Measurements from ENCODE around the gene SDCCAG8.
A peak's percentile ranks its signal among the peaks of the same experiment; 100 is the strongest.

SDCCAG8 gene

GRCh38 chr1:243348331-243348730, 92.5 kb downstream of the SDCCAG8 start:
- H3K36me3 Mint-ChIP-seq (ENCODE audit: low read depth), result peaks cover 23% of the 10 kb centered on the region

GRCh38 chr1:243349128-243349527, 93.3 kb downstream of the SDCCAG8 start:
- Mint-ChIP-seq H3K9me3 (no peaks in the 10 kb centered on the region), H3K27me3 (no peaks in the 10 kb centered on the region), H3K36me3 (ENCODE audit: low read depth) (peaks cover 23% of the 10 kb centered on the region), H3K4me1 (ENCODE audit: low read depth) (peaks cover 8% of the 10 kb centered on the region), H3K4me3 (no peak overlapping the region), H3K27ac (no peak overlapping the region)

More at GRCh38 chr1:243348331-243348730, 92.5 kb downstream of the SDCCAG8 start:
- no peaks in the 10 kb centered on the region for H3K27me3 Mint-ChIP-seq
- no peak overlapping the region for H3K4me3 Mint-ChIP-seq
- H3K9me3 Mint-ChIP-seq, result no peaks in the 10 kb centered on the region
- no peak overlapping the region for H3K27ac Mint-ChIP-seq
- H3K4me1 Mint-ChIP-seq (ENCODE audit: low read depth), result peaks cover 3% of the 10 kb centered on the region

- Mint-ChIP-seq H3K36me3 (ENCODE audit: low read depth) (peaks cover 17% of the 10 kb centered on the region), H3K4me1 (ENCODE audit: low read depth) (peaks cover 17% of the 10 kb centered on the region), H3K4me3 (no peak overlapping the region), H3K9me3 (no peaks in the 10 kb centered on the region), H3K27me3 (no peaks in the 10 kb centered on the region), H3K27ac (no peak overlapping the region)
These were observed 95.5 kb downstream of the SDCCAG8 start for GRCh38 chr1:243351337-243351736.

- H3K4me1 Mint-ChIP-seq (ENCODE audit: low read depth), result peaks cover 17% of the 10 kb centered on the region
- peaks cover 11% of the 10 kb centered on the region for H3K36me3 Mint-ChIP-seq (ENCODE audit: low read depth)
- peak overlapping the region; percentile 25 for H3K4me3 Mint-ChIP-seq
- no peak overlapping the region for H3K27ac Mint-ChIP-seq
- H3K27me3 Mint-ChIP-seq, result no peaks in the 10 kb centered on the region
- no peaks in the 10 kb centered on the region for H3K9me3 Mint-ChIP-seq
These were observed 98.8 kb downstream of the SDCCAG8 start for GRCh38 chr1:243354511-243355153.

GRCh38 chr1:243363832-243364231, 108.0 kb downstream of the SDCCAG8 start:
- H3K36me3 Mint-ChIP-seq (ENCODE audit: low read depth), result peaks cover 25% of the 10 kb centered on the region
- no peaks in the 10 kb centered on the region for H3K27me3 Mint-ChIP-seq
- H3K9me3 Mint-ChIP-seq, result no peaks in the 10 kb centered on the region
- H3K4me3 Mint-ChIP-seq, result no peak overlapping the region
- H3K27ac Mint-ChIP-seq, result no peak overlapping the region
- no peaks in the 10 kb centered on the region for H3K4me1 Mint-ChIP-seq (ENCODE audit: low read depth)

- Mint-ChIP-seq H3K4me3 (no peak overlapping the region), H3K36me3 (ENCODE audit: low read depth) (peaks cover 28% of the 10 kb centered on the region), H3K27me3 (no peaks in the 10 kb centered on the region), H3K4me1 (ENCODE audit: low read depth) (no peaks in the 10 kb centered on the region), H3K27ac (no peak overlapping the region), H3K9me3 (no peaks in the 10 kb centered on the region)
These were observed 108.5 kb downstream of the SDCCAG8 start for GRCh38 chr1:243364330-243364729.

GRCh38 chr1:243364866-243365265, 109.0 kb downstream of the SDCCAG8 start:
- no peaks in the 10 kb centered on the region for H3K27me3 Mint-ChIP-seq
- H3K36me3 Mint-ChIP-seq (ENCODE audit: low read depth), result peaks cover 32% of the 10 kb centered on the region
- H3K4me3 Mint-ChIP-seq, result no peak overlapping the region
- no peak overlapping the region for H3K27ac Mint-ChIP-seq
- H3K4me1 Mint-ChIP-seq (ENCODE audit: low read depth), result no peaks in the 10 kb centered on the region
- H3K9me3 Mint-ChIP-seq, result peaks cover 1% of the 10 kb centered on the region

- Mint-ChIP-seq H3K36me3 (ENCODE audit: low read depth) (peaks cover 38% of the 10 kb centered on the region), H3K4me3 (no peak overlapping the region), H3K9me3 (peaks cover 3% of the 10 kb centered on the region), H3K27ac (no peak overlapping the region), H3K4me1 (ENCODE audit: low read depth) (no peaks in the 10 kb centered on the region), H3K27me3 (no peaks in the 10 kb centered on the region)
These were observed 111.5 kb downstream of the SDCCAG8 start for GRCh38 chr1:243367314-243367713.

GRCh38 chr1:243374412-243374811, 118.6 kb downstream of the SDCCAG8 start:
- no peak overlapping the region for H3K4me3 Mint-ChIP-seq
- H3K27ac Mint-ChIP-seq, result no peak overlapping the region
- no peaks in the 10 kb centered on the region for H3K27me3 Mint-ChIP-seq

GRCh38 chr1:243375596-243375995, 119.8 kb downstream of the SDCCAG8 start:
- Mint-ChIP-seq H3K27me3 (no peaks in the 10 kb centered on the region), H3K4me1 (ENCODE audit: low read depth) (no peaks in the 10 kb centered on the region), H3K27ac (no peak overlapping the region), H3K9me3 (peaks cover 19% of the 10 kb centered on the region), H3K4me3 (no peak overlapping the region), H3K36me3 (ENCODE audit: low read depth) (peaks cover 49% of the 10 kb centered on the region)

More at GRCh38 chr1:243374412-243374811, 118.6 kb downstream of the SDCCAG8 start:
- H3K9me3 Mint-ChIP-seq, result peaks cover 22% of the 10 kb centered on the region
- H3K4me1 Mint-ChIP-seq (ENCODE audit: low read depth), result no peaks in the 10 kb centered on the region
- peaks cover 49% of the 10 kb centered on the region for H3K36me3 Mint-ChIP-seq (ENCODE audit: low read depth)

- no peaks in the 10 kb centered on the region for H3K4me1 Mint-ChIP-seq (ENCODE audit: low read depth)
- H3K36me3 Mint-ChIP-seq (ENCODE audit: low read depth), result peaks cover 55% of the 10 kb centered on the region
- H3K27ac Mint-ChIP-seq, result no peak overlapping the region
- H3K9me3 Mint-ChIP-seq, result peaks cover 11% of the 10 kb centered on the region
- no peak overlapping the region for H3K4me3 Mint-ChIP-seq
- no peaks in the 10 kb centered on the region for H3K27me3 Mint-ChIP-seq
These were observed 122.8 kb downstream of the SDCCAG8 start for GRCh38 chr1:243378669-243379068.

- Mint-ChIP-seq H3K27ac (no peak overlapping the region), H3K36me3 (ENCODE audit: low read depth) (peaks cover 53% of the 10 kb centered on the region), H3K4me1 (ENCODE audit: low read depth) (no peaks in the 10 kb centered on the region), H3K4me3 (no peak overlapping the region), H3K27me3 (no peaks in the 10 kb centered on the region), H3K9me3 (peaks cover 5% of the 10 kb centered on the region)
These were observed 123.4 kb downstream of the SDCCAG8 start for GRCh38 chr1:243379208-243379607.

GRCh38 chr1:243379706-243380105, 123.9 kb downstream of the SDCCAG8 start:
- Mint-ChIP-seq H3K27me3 (no peaks in the 10 kb centered on the region), H3K4me1 (ENCODE audit: low read depth) (no peaks in the 10 kb centered on the region)

GRCh38 chr1:243388276-243388675, 132.4 kb downstream of the SDCCAG8 start:
- Mint-ChIP-seq H3K27ac (no peak overlapping the region), H3K9me3 (no peaks in the 10 kb centered on the region), H3K4me3 (no peak overlapping the region), H3K36me3 (ENCODE audit: low read depth) (peaks cover 13% of the 10 kb centered on the region), H3K4me1 (ENCODE audit: low read depth) (peaks cover 3% of the 10 kb centered on the region), H3K27me3 (no peaks in the 10 kb centered on the region)

More at GRCh38 chr1:243379706-243380105, 123.9 kb downstream of the SDCCAG8 start:
- Mint-ChIP-seq H3K27ac (no peak overlapping the region), H3K4me3 (no peak overlapping the region), H3K36me3 (ENCODE audit: low read depth) (peaks cover 48% of the 10 kb centered on the region), H3K9me3 (peaks cover under 1% of the 10 kb centered on the region)

- Mint-ChIP-seq H3K36me3 (ENCODE audit: low read depth) (peaks cover 13% of the 10 kb centered on the region), H3K4me1 (ENCODE audit: low read depth) (peaks cover 3% of the 10 kb centered on the region), H3K27ac (no peak overlapping the region), H3K27me3 (no peaks in the 10 kb centered on the region), H3K4me3 (no peak overlapping the region), H3K9me3 (no peaks in the 10 kb centered on the region)
These were observed 134.4 kb downstream of the SDCCAG8 start for GRCh38 chr1:243390162-243390791.

- Mint-ChIP-seq H3K36me3 (ENCODE audit: low read depth) (peaks cover 13% of the 10 kb centered on the region), H3K4me1 (ENCODE audit: low read depth) (peaks cover 3% of the 10 kb centered on the region), H3K27ac (no peak overlapping the region), H3K9me3 (no peaks in the 10 kb centered on the region), H3K27me3 (no peaks in the 10 kb centered on the region), H3K4me3 (no peak overlapping the region)
These were observed 135.5 kb downstream of the SDCCAG8 start for GRCh38 chr1:243391355-243391754.
